Measurements from ENCODE around the gene GIN1.

DNA sequence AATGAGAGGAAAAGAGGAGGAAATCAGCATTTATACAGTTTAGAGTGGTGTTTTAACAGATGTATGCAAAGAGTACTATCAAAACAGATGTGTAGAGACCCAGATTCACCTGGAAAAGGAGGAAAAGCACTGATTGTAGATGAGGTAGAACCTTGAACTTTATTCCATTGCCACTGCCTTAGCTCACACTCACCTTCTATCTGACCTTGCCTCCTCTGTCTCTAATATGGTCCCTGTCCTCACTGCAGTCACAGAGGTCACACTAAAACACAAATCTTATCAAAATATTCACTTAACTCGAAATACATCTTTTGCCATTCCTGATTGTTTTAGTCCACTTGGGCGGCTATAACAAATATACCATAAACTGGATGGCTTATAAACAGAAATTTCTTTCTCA lies 7.0 kb downstream of the GIN1 start:
- no peak for TF ChIP-seq EZH2 (IDR thresholded peaks at IDR 0.05; ENCODE audit: insufficient read depth, low read length)
- TF ChIP-seq, protein P1, sequence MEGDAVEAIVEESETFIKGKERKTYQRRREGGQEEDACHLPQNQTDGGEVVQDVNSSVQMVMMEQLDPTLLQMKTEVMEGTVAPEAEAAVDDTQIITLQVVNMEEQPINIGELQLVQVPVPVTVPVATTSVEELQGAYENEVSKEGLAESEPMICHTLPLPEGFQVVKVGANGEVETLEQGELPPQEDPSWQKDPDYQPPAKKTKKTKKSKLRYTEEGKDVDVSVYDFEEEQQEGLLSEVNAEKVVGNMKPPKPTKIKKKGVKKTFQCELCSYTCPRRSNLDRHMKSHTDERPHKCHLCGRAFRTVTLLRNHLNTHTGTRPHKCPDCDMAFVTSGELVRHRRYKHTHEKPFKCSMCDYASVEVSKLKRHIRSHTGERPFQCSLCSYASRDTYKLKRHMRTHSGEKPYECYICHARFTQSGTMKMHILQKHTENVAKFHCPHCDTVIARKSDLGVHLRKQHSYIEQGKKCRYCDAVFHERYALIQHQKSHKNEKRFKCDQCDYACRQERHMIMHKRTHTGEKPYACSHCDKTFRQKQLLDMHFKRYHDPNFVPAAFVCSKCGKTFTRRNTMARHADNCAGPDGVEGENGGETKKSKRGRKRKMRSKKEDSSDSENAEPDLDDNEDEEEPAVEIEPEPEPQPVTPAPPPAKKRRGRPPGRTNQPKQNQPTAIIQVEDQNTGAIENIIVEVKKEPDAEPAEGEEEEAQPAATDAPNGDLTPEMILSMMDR (IDR thresholded peaks at IDR 0.05; ENCODE audit: insufficient read depth, low read depth, low read length), result no peak

Data from astrocyte (in vitro differentiated cells and primary cell).